GM19240 (cell line): Measurements from ENCODE around the gene RNU4-1.
"Not testable (repeated sequence)": the region's sequence is repeated elsewhere in the genome, so short reads cannot be mapped to it uniquely, and the experiment has no call there.

ENCODE experiments used
- DNase-seq: peaks from one replicate; pipeline ENCODE4 v3.0.0; 2011; ENCODE audit warnings: low spot score; ENCODE audit not compliant: insufficient read length

The RNU4-1 gene

DNA sequence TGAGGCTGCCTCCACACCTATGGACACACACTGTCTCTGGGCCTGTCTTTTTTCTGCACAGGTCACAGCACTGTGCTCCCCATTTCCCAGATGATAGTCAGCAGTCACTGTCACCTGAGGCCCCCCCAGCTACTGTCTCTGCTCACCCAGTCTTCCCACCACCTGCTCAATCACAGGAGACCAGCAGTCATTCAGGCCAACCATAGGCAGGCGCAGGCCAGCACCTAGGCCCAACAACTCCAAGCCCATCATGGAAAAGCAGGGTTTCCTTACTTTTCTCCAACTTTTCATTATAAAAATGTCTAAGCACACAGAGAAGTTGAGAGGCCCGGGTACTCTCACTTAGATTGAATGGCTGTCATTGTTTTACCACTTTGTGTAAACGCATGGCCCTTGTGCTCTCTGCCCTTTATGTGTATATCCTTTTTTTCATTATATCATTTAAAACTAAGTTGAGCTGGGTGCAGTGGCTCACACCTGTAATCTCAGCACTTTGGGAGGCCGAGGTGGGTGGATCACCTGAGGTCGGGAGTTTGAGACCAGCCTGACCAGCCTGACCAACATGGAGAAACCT, 34.6 kb downstream of the RNU4-1 start:
- no peak for DNase-seq

GRCh38 chr12:120257041-120257821, 35.8 kb downstream of the RNU4-1 start:
- DNase-seq, result no peak

DNA sequence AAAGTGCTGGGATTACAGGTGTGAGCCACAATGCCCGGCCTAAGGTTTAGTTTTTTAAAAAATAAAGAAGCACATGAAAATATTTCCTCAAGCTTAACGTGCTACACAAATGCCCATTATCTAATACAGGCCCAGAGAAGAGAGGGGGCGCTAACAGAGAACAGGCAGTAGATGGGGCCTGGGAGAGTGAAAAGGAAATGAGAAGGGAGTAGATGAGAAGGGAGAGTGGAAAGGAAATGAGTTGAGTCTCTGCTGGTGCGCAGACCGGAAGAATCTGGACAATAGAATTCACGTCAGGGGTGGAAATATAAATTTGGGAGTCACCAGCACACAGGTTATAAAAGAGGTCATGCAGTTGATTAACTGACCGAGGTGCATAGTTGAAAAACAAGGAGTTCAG, 38.2 kb downstream of the RNU4-1 start:
- DNase-seq, result no peak

DNA sequence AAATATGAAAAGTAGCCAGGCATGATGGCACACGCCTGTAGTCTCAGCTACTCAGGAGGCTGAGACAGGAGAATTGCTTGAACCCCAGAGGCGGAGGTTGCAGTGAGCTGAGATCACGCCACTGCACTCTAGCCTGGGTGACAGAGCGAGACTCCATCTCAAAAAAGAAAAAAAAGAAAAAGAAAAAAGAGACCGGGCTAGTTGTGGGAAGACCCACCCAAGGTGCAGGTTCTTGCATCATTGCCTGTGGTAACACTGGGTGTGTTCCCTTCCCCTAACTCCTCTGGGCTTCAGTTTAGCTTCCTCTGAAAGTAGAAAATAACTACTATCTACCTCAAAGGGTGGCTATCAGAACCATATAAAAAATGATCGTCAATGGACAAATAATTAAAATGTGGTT, 39.7 kb downstream of the RNU4-1 start:
- not testable (repeated sequence) for DNase-seq

GRCh38 chr12:120252071-120252906, 40.7 kb downstream of the RNU4-1 start:
- no peak for DNase-seq

DNA sequence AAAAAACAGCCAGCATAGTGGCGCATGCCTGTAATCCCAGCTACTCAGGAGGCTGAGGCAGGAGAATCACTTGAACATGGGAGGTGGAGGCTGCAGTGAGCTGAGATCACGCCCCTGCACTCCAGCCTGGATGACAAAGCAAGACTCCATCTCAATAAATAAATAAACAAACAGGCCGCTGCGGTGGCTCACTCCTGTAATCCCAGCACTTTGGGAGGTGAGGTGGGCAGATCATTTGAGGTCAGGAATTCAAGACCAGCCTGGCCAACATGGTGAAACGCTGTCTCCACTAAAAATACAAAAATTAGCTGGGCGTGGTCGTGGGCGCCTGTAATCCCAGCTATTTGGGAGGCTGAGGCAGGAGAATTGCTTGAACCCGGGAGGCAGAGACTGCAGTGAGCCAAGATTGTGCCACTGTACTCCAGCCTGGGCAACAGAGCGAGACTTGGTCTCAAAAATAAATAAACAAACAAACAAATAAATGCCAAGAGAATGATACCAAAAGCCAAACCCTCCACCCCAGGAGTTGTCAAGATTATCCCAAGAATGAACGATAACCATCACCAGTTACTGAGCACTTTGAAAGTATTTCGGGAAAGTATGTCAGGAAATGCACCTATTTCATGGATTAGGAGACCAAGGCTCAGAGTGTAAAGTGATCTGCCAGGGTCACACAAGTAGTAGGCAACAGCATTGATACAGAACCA, 41.5 kb downstream of the RNU4-1 start:
- DNase-seq, result not testable (repeated sequence)

DNA sequence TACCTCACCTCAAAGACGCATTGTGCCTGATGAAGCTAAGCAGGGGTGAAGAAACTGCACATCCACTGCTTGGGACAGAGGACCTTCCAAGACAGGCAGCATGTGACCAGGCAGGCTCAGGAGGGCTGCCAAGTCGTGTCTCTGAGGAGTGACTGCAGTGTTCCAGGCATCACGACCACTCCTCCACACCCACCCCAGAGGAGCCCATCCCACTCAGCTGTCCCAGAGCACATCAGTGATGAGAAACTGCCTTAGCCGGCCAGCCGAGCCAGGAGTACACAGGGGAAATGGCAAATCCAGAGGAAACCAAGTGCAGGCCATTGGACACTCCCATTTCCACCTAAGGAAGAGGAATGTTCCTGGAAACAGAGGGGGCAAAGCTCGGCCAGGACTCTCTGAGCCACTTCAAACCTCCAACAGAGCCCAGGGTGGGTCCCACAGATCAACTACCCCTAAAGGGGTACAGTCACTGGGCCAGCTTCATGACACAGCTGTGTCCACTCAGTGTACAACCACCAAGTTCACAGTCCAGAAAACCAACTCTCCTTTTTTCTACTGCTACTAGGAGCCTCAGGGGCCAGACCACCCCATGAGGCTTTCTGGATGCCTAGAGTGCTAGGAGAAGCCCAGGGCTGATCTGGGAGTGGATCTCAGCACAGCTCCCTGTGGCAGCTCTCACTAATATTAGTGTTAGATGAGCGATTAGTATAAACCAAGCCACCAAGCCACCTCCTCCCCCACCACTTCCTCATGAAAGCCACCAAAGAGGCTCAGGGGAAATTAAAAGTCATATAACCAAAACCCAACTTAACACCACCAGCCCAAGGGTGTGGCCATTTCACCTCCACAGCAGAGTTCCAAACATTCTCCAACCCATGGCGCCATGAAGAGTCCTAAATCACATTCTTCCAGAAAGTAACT, 42.9 kb downstream of the RNU4-1 start:
- no peak for DNase-seq

- DNase-seq, result no peak
These were observed 43.7 kb downstream of the RNU4-1 start for GRCh38 chr12:120249266-120249874.

DNA sequence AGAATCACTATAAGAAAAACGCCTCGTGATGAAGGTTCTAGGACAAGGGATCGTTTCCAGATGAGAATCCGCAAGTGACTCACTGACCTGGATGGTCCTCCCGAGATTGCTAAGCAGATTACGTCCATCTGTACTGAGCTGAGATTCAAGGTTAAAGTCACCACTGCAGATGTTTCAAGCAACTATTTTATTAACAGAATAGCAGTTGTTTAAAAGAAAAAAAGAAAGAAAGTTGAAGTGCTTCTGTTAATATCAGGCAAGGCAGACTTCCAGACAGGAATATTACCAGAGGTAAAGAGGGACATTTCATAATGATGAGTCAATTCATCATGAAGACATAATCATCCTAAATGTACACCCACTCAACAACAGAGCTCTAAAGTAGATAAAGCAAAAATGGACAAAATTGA, 45.4 kb downstream of the RNU4-1 start:
- no peak for DNase-seq

GRCh38 chr12:120247183-120247582, 45.9 kb downstream of the RNU4-1 start:
- DNase-seq, result no peak

DNA sequence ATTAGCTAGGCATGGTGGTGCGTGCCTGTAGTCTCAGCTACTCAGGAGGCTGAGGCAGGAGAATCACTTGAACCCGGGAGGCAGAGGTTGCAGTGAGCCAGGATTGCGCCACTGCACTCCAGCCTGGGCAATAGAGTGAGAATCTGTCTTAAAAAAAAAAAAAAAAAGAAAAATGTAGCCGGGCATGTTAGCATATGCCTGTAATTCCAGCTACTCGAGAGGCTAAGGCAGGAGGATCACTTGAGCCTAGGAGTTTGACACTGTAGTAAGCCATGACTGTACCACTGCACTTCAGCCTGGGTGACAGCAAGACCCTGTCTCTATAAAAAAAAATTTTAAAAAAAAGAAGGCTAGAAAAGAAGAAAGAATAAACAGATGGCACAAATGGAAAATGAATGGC, 46.3 kb downstream of the RNU4-1 start:
- not testable (repeated sequence) for DNase-seq
